ENCODE measurements around the gene EXOSC3. TPM values are rescaled to one million over a fixed set of nuclear protein-coding genes. Genes with fewer than 3 reads are reported as not detected.

The EXOSC3 gene
- total RNA-seq, 1 donor from 2014 or later: 109 TPM

DNA sequence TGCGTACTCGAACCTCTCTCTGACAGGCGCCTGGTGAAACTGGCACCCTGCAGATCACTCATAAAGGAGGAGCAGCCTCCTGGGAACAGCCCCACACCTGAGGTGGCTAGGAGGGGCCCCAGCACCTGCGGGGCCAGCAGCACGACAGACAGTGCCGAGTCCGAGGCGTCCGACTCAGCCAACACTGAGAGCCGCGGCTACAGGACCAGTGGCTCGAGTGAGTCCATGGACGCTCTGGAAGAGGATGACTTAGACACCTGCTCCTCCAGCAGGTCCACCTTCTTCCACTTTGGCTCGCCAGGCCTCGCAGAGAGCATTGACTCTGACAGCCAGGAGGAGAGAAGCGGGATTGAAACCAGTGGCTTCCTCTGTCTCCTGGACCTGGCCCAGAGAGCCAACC is 44.7 kb downstream of the EXOSC3 start:
- Mint-ChIP-seq H3K4me1 (no peaks in the 10 kb centered on the region), H3K27ac (no peak overlapping the region)
- intact Hi-C loops (cut with micrococcal nuclease): loop anchor here (10.0 kb wide), 1 partner anchor 325 kb away; the partner anchor contains the start of gene SHB

DNA sequence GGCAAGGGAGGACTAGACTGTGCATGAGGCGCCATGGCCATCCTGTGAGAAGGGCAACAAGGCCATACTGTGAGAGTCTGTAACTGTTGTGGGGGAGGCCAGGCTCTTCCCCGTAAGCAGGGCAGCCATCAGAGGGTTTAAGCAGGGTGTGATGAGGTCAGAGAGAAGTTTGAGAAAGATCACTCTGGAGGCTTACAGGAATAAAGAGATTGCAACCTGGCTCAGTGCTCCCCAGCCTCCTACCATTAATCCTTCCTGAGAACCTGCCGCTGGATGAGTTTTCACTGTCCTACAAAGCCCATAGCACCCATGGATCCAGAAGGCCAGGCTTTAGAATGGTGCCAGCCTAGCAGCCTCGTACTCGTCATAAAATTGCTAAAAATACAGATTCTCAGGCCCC is 45.6 kb downstream of the EXOSC3 start:
- Mint-ChIP-seq H3K4me3 (no peak overlapping the region), H3K36me3 (ENCODE audit: low read depth) (no peaks in the 10 kb centered on the region), H3K27me3 (peaks cover 12% of the 10 kb centered on the region), H3K9me3 (no peaks in the 10 kb centered on the region), H3K27ac (no peak overlapping the region), H3K4me1 (no peaks in the 10 kb centered on the region)
- DNase-seq: no peak
- intact Hi-C loops (cut with micrococcal nuclease): no loop called here

More for the DNA sequence above, 44.7 kb downstream of the EXOSC3 start:
- DNase-seq: no peak
- Mint-ChIP-seq H3K9me3 (no peaks in the 10 kb centered on the region), H3K4me3 (no peak overlapping the region), H3K36me3 (ENCODE audit: low read depth) (no peaks in the 10 kb centered on the region), H3K27me3 (peaks cover 6% of the 10 kb centered on the region)

DNA sequence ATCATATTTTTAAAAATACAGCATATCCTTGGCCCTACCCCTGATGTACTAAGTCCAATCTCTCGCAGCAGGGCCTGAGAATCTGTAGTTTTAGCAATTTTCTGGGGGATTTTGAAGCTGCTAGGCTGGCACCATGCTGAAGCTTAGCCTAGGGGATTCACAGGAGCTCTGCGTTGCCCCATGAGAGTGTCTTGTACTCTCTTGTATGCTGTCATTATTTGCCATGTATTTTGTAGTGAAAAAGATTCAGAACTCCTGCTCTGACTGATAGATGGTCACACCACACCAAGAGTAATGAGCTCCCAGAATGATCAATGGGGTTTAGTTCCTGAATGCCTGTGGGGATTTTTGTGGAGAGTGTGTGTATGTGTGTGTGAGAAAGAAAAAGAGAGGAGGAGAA is 51.9 kb downstream of the EXOSC3 start:
- H3K27ac Mint-ChIP-seq: no peak overlapping the region

DNA sequence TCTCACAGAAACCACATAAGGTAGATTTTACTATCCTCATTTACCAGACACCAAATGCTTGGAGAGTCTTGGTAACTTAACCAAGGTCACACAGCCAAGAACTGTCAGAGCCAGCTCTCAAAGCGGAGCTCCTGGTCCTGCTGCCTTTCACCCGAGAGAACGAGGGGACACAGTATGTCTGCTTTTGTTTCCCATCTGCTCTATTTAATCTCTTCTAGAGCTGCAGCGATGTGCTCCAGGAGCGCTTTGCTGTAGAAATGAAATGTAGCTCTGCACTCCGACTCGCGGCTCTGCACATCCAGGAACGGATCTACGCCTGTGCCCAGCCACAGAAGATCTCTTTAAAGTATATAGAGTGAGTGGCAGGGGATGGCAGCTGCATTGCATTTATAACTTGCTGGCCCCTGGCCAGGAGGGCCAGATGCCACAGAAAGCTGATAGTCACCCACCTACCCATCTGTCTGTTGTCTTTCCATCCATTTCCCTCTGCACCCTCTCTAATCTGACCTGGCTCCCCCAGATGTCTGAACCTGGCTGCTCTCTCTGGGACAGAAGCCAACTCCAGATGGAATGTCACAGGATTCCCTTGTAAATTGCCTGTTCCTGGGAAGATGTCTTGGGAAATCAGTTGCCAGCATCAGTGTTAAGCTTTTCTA is 52.6 kb downstream of the EXOSC3 start:
- H3K9me3 Mint-ChIP-seq: no peaks in the 10 kb centered on the region
- H3K27me3 Mint-ChIP-seq: peaks cover 17% of the 10 kb centered on the region
- H3K4me1 Mint-ChIP-seq: peaks cover 2% of the 10 kb centered on the region
- H3K27ac Mint-ChIP-seq: no peak overlapping the region
- intact Hi-C loops (cut with micrococcal nuclease): no loop called here
- no peak for DNase-seq
- H3K36me3 Mint-ChIP-seq (ENCODE audit: low read depth): no peaks in the 10 kb centered on the region
- H3K4me3 Mint-ChIP-seq: no peak overlapping the region

More for the DNA sequence above, 51.9 kb downstream of the EXOSC3 start:
- Mint-ChIP-seq H3K36me3 (ENCODE audit: low read depth) (no peaks in the 10 kb centered on the region), H3K27me3 (peaks cover 17% of the 10 kb centered on the region), H3K9me3 (no peaks in the 10 kb centered on the region), H3K4me1 (peaks cover 2% of the 10 kb centered on the region), H3K4me3 (no peak overlapping the region)
- DNase-seq: no peak
- intact Hi-C loops (cut with micrococcal nuclease): no loop called here

DNA sequence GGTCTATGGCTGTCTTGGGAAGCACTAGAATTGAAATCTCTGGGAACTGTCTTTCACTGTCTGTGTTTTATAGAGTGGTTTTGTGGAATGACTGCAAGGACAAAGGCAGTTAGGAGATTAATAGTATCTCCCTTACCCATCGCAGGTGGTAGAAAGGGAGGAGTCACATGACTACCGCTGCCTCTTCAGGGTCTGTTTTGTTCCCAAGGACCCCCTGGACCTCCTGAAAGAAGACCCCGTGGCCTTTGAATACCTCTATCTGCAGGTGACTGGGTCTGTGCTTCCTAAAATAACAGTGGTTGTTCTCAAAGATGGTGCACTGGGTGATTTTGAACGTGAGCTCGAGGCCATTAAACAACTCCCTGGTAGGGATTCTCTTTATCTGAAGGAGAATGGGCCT is 54.0 kb downstream of the EXOSC3 start:
- H3K4me1 Mint-ChIP-seq: peaks cover 2% of the 10 kb centered on the region
- intact Hi-C loops (cut with micrococcal nuclease): no loop called here
- H3K9me3 Mint-ChIP-seq: no peaks in the 10 kb centered on the region
- peaks cover 17% of the 10 kb centered on the region for H3K27me3 Mint-ChIP-seq
- no peak for DNase-seq
- no peak overlapping the region for H3K4me3 Mint-ChIP-seq
- no peak overlapping the region for H3K27ac Mint-ChIP-seq
- no peaks in the 10 kb centered on the region for H3K36me3 Mint-ChIP-seq (ENCODE audit: low read depth)

DNA sequence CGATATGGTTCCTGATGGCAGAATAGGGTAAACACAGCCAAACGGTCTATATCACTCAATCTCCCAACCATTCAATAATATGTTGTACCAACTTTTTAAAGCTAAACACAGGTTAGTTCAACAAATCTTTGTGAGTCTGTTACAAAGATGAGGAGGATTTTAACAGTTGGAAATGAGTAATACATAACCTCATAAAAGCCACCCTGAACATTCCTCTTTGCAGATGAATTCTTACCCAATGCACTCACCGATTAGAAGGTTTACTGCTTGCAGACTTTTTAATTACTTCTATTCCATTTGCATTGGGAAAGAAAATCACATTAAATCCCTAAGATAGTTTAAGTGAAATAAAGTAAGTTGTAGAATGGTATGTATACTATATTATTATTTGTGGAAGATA is 54.6 kb downstream of the EXOSC3 start:
- no peaks in the 10 kb centered on the region for H3K9me3 Mint-ChIP-seq
- intact Hi-C loops (cut with micrococcal nuclease): no loop called here
- DNase-seq: no peak
- no peaks in the 10 kb centered on the region for H3K36me3 Mint-ChIP-seq (ENCODE audit: low read depth)
- H3K4me3 Mint-ChIP-seq: no peak overlapping the region
- H3K4me1 Mint-ChIP-seq: peaks cover 2% of the 10 kb centered on the region
- peaks cover 17% of the 10 kb centered on the region for H3K27me3 Mint-ChIP-seq
- no peak overlapping the region for H3K27ac Mint-ChIP-seq

Other genes with a start within 250 kb of the EXOSC3 start
- gene FBXO10, start 208.7 kb downstream of the EXOSC3 start, total RNA-seq: 1.9 and 2.7 TPM in 2 replicates
- gene TOMM5, start 192.5 kb downstream of the EXOSC3 start, total RNA-seq: 186 and 193 TPM in 2 replicates
- gene FRMPD1, start 134.1 kb downstream of the EXOSC3 start, total RNA-seq: not detected in 2 replicates
- gene TRMT10B, start 31.3 kb downstream of the EXOSC3 start, total RNA-seq: 12.4 and 13.2 TPM in 2 replicates
- 14.5 and 17.8 TPM in 2 replicates for gene DCAF10, start 15.7 kb upstream of the EXOSC3 start, total RNA-seq
- gene SLC25A51, start 119.1 kb upstream of the EXOSC3 start, total RNA-seq: 32.0 and 33.3 TPM in 2 replicates

All from activated CD4-positive, alpha-beta T cell treated with anti-CD3 and anti-CD28 coated beads, Interleukin-2, amount 10 ng/mL, durations not matched to agents 24 days and 14 days (primary cell).